NCI-H2107 (cell line): ENCODE results near the gene SPINK9.

Source experiments
- DNase-seq: peaks from one replicate; lab custom pipeline; 2025; lab: John Stamatoyannopoulos, UW

The SPINK9 gene

DNA sequence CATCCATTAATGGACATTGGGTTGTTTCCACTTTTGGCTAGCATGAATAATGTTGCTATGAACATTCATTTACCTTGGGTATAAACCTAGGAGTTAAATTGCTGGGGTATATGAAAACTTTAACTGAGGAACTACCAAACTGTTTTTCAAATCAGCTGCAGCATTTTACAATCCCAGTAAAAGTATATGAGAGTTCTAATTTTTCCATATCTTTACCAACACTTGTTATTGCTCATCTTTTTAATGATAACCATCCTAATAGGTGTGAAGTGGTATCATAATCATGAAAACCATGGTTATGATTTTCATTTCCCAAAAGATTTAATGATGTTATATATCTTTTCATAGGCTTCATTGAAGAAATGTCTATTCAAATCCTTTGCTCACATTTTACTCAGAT lies 32.9 kb downstream of the SPINK9 start:
- DNase-seq: no peak

DNA sequence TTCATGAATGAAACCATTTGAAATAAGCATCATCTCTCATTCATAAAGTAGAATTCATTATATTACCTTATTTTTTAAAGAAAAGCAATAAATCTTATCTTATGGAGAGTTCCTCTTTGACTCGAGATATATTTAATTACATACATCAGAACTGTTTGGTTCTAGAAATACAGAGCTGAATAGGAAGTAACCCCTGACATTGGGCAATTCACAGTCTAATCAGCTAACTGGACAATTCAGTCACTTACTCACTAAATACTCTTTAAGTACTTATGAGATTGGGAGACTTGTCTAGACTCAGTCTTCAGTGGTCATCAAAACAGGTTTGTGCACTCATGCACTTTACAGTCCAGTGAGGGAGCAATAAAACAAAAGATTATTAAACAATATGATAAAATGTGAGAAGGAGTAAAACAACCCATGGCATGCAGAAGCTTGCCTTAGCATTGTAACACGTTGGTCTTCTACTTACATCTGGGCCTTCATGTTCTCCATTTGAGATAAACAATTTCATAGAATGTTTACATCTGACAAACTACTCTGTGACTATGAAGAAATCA lies 36.9 kb downstream of the SPINK9 start:
- no peak for DNase-seq

DNA sequence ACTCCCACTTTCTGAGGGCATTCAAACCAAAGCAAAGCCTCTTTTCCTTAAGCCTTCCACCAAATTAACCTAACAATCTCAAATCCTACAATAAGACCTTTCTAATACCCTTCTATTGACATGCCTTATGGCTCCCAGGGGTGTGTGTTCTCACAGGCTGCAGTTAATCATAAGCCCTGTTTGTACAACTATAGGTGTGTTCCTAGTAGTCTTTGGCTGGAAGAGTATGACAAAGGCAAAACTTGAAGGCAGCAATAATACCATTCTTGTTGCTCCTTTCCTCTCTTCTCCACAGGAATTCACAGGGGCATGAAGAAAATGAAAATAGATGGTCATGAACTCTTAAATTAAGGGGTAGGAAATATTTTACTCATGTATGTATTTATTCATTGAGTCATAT lies 37.5 kb downstream of the SPINK9 start:
- DNase-seq: no peak

DNA sequence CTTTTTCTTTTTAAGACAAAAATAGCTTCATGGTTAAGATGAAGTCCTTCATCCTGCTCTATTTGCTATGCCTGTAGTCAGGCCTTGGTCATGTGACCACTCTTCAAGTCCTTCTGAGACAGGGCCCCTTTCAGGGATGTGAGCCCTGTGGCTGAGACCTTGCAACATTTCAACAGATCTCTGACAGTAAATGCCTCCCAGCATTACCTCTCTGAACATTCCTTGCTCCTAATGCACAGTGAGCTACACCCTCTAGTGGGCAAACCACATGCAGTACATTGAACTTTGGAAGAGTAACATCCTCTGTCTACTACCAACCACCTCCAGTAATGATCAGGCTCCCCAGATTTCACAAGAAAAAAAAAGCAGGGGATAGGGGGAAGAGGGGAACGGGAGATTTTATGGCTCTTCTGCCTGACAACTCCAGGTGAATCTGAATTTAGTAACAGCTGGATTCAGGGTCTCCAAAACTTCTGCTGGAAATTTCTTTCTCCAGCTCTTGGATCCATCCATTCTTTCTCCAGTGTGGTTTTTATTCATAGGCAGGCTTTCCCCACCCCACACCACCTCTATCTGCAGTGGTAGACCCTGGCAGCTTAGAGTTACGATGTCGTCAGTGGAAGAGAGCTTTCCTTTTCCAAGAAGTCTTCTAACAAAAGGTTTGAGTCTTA lies 39.5 kb downstream of the SPINK9 start:
- no peak for DNase-seq

DNA sequence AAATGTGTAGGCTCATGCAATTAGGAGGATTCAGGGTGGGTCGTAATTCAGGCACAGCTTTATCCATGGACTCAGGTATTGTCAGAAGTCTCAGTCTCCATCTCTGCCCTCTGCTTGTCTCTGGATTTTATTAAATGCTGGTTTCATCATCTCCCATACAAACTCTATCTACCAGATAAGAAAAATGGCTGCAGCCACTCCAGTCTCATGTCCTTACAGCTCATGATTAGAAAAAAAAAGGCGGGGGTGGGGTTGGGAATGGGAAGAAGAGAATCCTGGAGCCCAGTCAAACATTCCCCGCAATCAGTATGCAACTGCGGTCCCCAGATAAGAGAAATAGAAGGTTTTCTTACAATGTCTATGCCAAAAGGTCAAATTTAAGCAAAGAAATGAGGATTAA lies 40.8 kb downstream of the SPINK9 start:
- no peak for DNase-seq

DNA sequence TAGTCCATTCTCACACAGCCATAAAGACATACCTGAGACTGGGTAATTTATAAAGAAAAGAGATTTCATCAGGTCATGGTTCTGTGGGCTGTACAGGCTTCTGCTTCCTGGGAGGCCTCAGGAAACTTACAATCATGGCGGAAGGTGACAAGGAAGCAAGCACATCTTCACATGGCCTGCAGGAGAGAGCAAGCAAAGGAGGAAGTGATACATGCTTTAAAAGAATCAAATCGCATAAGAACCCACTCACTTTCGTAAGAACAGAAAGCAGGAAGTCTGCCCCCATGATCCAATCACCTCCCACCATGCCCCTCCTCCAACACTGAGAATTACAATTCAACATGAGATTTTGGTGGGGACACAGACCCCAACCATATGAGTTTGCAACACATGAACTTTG lies 43.3 kb downstream of the SPINK9 start:
- no peak for DNase-seq

DNA sequence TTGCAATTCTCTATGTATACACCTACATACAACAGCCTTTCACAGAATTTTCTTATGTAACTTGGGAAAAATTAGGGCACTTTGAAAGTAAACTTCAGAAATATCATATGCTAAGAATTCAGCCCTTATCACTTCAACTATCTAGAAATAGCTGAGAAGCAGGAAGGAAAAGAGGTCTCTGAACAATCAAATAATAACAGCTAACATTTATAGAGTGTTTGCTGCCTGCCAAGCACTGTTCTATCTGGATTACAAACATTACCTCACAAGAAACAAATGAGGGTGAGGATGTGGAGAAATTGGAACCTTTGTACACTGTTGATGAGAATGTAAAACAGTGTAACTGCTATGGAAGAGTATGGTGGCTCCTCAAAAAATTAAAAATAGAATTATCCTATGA lies 44.0 kb downstream of the SPINK9 start:
- no peak for DNase-seq

DNA sequence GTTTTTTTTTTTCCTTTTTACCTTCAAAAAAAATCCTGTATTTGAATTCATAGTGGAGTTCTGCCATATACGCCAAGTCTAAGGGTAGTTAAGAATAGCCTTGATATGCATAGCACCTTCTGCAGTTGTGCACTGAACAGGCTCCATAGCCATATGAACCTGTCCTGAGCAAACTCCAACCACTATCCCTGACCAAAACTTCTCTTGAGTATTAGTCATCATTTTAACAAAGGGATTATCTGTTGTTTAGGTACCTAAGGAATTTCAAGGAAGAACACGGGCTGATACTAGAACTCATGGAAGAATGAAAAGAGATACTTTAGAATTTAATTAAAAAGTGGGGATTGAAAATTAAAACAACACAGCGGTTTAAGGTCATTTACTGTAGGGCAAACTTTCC lies 46.5 kb downstream of the SPINK9 start:
- DNase-seq: no peak

DNA sequence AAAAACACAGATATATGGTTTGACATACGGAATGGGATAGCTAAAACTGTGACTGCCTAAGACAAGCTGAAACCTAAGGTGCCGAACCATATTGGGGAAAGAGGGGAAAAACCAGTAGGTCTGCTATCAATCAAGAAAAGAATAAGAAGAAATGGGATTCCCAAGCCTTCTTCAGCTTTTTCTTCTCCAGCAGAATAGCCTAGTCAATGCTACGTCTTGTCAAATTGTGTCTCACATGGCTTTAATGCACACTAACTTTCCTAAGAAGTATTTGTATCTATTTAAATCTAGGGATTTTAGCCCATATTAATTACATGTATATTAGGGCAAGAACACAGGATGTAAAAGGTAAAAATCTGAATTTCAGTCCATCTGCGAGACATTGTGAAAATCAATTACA lies 47.6 kb downstream of the SPINK9 start:
- DNase-seq: no peak

DNA sequence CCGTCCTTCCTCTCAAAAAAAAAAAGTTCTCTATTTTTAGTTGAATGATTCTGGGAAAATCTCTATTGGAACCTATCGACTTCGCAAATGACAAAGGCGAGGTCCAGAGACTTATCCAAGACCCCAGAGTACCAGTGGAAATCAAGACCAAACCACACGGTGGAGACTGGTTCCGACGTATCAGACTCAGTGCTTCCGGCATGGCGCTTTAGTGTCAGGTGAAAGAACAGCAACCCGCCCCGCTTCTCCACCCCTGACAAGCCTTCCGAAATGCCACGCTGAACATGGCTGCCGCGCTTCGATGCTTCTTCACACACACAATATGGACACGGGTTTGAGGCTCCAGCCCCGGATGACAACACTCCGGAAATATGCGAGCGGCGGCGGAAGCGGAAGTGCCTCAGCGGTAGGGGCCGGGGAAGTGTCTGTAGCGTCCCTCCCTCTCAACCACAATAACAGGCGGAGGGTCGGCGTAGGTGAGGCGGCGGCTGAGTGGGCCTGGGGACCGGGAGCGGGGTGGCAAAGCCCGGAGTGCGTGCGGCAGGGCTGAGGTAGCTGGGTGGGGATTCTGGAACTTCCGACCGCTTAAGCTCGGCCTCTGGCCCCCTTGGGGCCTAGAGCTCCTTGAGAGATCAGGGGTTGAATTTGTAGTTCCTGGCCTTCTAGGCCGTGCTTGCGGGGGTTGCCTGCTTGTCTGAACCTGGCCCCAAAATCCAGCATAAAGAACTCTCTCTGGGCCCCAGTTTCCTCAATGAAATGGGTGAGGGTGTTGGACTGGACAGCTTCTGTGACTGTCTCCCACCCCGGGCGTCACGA lies 48.4 kb downstream of the SPINK9 start, which contains the start of gene FBXO38:
TSS of gene FBXO38 (plus strand) at position 395 of the 816 bp plus-strand sequence. CDS start 10,819 bp downstream, outside the sequence.
- DNase-seq: peak; percentile 75

DNA sequence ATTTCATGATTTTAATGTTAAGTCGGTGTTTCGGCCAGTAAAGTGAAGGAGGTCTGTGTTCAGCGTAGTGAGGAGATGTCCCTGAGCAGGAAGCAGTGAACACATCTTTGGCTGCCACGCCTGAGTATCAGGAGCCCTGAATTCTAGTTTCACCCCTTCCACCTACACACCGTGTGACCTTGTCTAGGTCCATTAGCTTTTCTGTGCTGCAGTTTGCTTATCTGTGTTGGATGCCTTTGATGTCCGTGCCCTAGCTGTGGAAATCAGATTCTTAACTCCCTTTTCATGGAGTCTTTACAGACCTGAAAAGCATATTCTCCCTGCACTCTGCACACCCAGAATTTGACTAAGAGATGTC lies 49.0 kb downstream of the SPINK9 start:
- DNase-seq: no peak

DNA sequence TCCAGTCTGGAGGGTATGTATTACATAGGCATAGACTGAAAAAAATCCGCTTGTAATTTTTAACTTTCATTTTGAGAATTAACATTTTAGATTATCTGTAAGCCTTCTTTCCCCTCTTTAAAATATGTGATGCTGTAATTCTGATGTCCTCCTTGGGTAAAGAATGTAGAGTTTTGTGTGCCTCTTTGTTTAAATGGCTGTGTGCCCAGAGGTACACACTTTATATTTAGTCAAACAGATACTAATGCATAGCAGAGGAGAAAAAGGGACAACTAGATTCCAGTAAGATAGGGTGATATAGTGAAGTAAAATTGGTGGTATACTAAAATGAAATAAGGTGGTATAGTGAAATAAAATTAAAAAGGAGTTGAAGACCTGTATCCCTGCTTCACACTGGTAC lies 49.7 kb downstream of the SPINK9 start:
- DNase-seq: no peak

DNA sequence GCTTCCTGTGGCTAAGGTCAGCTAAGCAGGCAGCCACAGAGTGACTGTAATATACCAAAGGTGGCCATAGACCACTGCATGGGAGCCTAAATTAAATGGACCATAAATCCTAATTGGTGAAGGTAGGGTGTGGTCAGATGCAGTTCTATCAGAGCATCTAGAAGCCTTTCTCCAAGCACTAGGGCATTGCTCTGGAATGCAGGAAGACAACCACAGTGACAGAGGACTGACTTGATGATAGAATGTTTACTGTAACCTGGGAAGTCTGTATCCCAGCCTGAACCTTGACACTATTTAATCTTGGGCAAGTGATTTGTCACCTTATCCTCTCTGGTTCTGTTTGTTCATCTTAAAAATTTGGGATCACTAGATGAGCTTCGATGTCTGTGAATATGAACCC lies 50.7 kb downstream of the SPINK9 start:
- no peak for DNase-seq

DNA sequence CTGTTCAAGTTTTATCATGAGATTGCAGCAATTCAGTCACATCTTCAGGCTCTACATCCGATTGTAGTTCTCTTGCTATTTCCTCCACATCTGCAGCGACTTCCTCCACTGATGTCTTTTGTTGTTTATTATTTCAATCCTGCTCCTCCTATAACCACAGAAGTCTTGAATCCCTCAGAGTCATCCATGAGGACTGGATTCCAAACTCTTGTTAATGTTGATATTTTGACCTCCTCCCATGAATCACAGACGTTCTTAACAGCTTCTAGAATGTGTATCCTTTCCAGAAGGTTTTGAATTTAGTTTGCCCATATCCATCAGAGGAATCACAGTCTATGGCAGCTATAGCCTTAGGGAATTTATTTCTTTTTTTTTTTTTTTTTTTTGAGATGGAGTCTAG lies 52.0 kb downstream of the SPINK9 start:
- no peak for DNase-seq

DNA sequence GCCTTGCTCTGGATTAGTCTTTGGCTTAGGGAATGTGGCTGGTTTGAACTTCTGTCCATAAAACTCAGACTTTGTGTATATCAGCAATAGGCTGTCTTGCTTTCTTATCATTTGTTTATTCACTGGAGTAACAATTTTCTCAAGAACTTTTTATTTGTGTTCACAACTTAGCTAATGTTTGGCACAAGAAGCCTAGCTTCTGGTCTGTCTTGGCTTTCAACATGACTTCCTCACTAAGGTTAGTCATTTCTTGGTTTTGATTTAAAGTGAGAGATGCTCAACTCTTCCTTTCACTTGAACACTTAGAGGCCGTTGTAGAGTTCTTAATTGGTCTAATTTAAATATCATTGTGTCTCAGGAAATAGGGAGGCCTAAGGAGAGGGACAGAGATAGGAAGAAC lies 53.3 kb downstream of the SPINK9 start:
- DNase-seq: no peak
